ENCODE measurements around the gene PIEZO2. TPM values are rescaled to one million over a fixed set of nuclear protein-coding genes. Genes with fewer than 3 reads are reported as not detected.

Gene PIEZO2
- total and polyA plus RNA-seq, 2 donors (not counting 1 experiment from before 2014, with no cell fraction given), result not detected

DNA sequence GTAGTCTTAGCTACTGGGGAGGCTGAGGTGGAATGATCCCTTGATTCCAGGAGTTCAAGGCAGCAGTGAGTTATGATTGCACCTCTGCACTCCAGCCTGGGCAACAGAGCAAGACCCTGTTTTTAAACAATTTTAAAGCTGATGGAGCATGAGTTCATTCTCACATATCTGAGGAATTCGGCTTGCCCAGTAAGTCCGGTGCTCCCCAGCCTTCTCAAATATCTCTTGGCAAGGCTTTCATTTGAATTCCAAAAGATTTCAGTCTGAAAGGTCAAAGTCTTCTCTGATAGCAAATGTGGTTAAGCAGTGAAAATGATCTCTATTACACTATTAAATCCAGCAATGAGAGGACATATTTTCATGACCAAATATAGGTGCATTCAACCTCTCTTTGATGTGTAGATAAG, 27.9 kb downstream of the PIEZO2 start:
- no peak for ATAC-seq (ENCODE audit: low read depth)
- no peaks in the 10 kb centered on the region for H3K9me3 ChIP-seq (ENCODE audit: control extremely low read depth in 1 of 3, control insufficient read depth in 2 of 3, insufficient read depth in 1 of 3, low read length in 2 of 3)
- no peaks in the 10 kb centered on the region for H3K27me3 ChIP-seq (replicated peaks in 1 of 4; ENCODE audit: control extremely low read depth in 1 of 4, control insufficient read depth in 3 of 4, insufficient read depth in 4 of 4, low read length in 3 of 4)
- H2AFZ ChIP-seq (ENCODE audit: insufficient read depth, low read depth, low read length, poor library complexity, severe bottlenecking), result no peak overlapping the region
- Mint-ChIP-seq H3K4me1 (no peaks in the 10 kb centered on the region), H3K27me3 (no peaks in the 10 kb centered on the region), H3K4me3 (no peak overlapping the region), H3K9me3 (ENCODE audit: insufficient read depth) (no peaks in the 10 kb centered on the region), H3K27ac (no peak overlapping the region)
- POLR2A ChIA-PET, result no interaction called here
- H3K4me2 ChIP-seq (replicated peaks; ENCODE audit: low read depth, low read length, poor library complexity, severe bottlenecking), result no peak overlapping the region
- intact Hi-C loops (cut with micrococcal nuclease), result no loop called here
- H3K4me3 ChIP-seq (ENCODE audit: control extremely low read depth in 1 of 5, extremely low read depth in 1 of 5, insufficient read depth in 1 of 5, low read depth in 2 of 5, low read length in 4 of 5), result no peak overlapping the region
- WGBS (ENCODE audit: insufficient coverage), result no CpG with 5 or more reads among the region's 2 CpGs
- no peak overlapping the region for H3K9ac ChIP-seq (ENCODE audit: low read length)
- no peak for TF ChIP-seq EZH2 (IDR thresholded peaks at IDR 0.05; ENCODE audit: borderline replicate concordance, insufficient read depth, low read depth, low read length, poor library complexity, severe bottlenecking)
- H3K4me1 ChIP-seq (ENCODE audit: control insufficient read depth in 2 of 2, insufficient read depth in 2 of 2, low read length in 2 of 2), result no peaks in the 10 kb centered on the region
- no peaks in the 10 kb centered on the region for H4K20me1 ChIP-seq (ENCODE audit: control insufficient read depth, insufficient read depth, low read length, poor library complexity, severe bottlenecking)
- H3K27ac ChIP-seq (ENCODE audit: low read length in 2 of 2), result no peak overlapping the region
- no peak for DNase-seq
- no peaks in the 10 kb centered on the region for H3K36me3 ChIP-seq (replicated peaks in 1 of 2; ENCODE audit: control extremely low read depth in 1 of 2, control insufficient read depth in 1 of 2, extremely low read depth in 1 of 2, insufficient read depth in 2 of 2, low read length in 1 of 2)
- CTCF ChIA-PET, result no interaction called here
- H3K79me2 ChIP-seq (ENCODE audit: control insufficient read depth, insufficient read depth, low read length), result no peaks in the 10 kb centered on the region

DNA sequence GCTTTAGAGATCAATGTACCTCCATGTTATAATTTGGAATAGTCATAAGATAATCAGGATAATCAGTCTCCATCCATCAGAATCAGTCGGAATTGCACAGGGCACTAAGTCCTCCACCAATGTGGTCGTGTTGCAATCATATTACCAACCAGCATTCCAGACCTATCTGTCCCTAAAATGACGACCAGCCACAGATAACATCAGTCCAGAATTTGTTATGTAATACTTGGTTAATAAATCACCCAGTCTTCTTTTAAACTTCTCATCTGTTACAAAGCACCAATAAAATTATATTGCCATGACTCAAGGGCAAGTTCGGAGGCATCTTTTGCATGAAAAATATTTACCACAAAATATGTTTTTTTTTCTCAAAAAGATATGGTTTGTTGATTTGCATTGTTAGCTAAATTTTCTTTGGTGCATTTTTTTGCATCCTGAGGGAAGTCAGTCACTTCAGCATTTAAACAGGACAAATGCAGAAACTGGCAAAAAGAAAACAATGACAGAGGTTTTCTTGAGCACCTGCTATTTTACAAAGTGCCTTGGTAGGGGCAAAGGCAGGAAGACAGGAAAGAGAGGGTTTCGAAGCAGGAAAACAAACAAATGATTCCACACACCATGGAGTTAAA, 29.3 kb downstream of the PIEZO2 start:
- Histone ChIP-seq H3K4me2 (replicated peaks; ENCODE audit: low read depth, low read length, poor library complexity, severe bottlenecking) (no peak overlapping the region), H3K4me1 (ENCODE audit: control insufficient read depth in 2 of 2, insufficient read depth in 2 of 2, low read length in 2 of 2) (no peaks in the 10 kb centered on the region), H3K27ac (ENCODE audit: low read length in 2 of 2) (no peak overlapping the region), H3K4me3 (ENCODE audit: control extremely low read depth in 1 of 5, extremely low read depth in 1 of 5, insufficient read depth in 1 of 5, low read depth in 2 of 5, low read length in 4 of 5) (no peak overlapping the region), H4K20me1 (ENCODE audit: control insufficient read depth, insufficient read depth, low read length, poor library complexity, severe bottlenecking) (no peaks in the 10 kb centered on the region), H3K9ac (ENCODE audit: low read length) (no peak overlapping the region), H3K27me3 (replicated peaks in 1 of 4; ENCODE audit: control extremely low read depth in 1 of 4, control insufficient read depth in 3 of 4, insufficient read depth in 4 of 4, low read length in 3 of 4) (no peaks in the 10 kb centered on the region), H3K9me3 (ENCODE audit: control extremely low read depth in 1 of 3, control insufficient read depth in 2 of 3, insufficient read depth in 1 of 3, low read length in 2 of 3) (no peaks in the 10 kb centered on the region), H3K79me2 (ENCODE audit: control insufficient read depth, insufficient read depth, low read length) (no peaks in the 10 kb centered on the region), H2AFZ (ENCODE audit: insufficient read depth, low read depth, low read length, poor library complexity, severe bottlenecking) (no peak overlapping the region), H3K36me3 (replicated peaks in 1 of 2; ENCODE audit: control extremely low read depth in 1 of 2, control insufficient read depth in 1 of 2, extremely low read depth in 1 of 2, insufficient read depth in 2 of 2, low read length in 1 of 2) (no peaks in the 10 kb centered on the region)
- intact Hi-C loops (cut with micrococcal nuclease), result no loop called here
- DNase-seq, result no peak
- TF ChIP-seq EZH2 (IDR thresholded peaks at IDR 0.05; ENCODE audit: borderline replicate concordance, insufficient read depth, low read depth, low read length, poor library complexity, severe bottlenecking), result no peak
- TF ChIP-seq, protein P1, sequence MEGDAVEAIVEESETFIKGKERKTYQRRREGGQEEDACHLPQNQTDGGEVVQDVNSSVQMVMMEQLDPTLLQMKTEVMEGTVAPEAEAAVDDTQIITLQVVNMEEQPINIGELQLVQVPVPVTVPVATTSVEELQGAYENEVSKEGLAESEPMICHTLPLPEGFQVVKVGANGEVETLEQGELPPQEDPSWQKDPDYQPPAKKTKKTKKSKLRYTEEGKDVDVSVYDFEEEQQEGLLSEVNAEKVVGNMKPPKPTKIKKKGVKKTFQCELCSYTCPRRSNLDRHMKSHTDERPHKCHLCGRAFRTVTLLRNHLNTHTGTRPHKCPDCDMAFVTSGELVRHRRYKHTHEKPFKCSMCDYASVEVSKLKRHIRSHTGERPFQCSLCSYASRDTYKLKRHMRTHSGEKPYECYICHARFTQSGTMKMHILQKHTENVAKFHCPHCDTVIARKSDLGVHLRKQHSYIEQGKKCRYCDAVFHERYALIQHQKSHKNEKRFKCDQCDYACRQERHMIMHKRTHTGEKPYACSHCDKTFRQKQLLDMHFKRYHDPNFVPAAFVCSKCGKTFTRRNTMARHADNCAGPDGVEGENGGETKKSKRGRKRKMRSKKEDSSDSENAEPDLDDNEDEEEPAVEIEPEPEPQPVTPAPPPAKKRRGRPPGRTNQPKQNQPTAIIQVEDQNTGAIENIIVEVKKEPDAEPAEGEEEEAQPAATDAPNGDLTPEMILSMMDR (IDR thresholded peaks at IDR 0.05), result no peak
- Mint-ChIP-seq H3K4me1 (no peaks in the 10 kb centered on the region), H3K9me3 (ENCODE audit: insufficient read depth) (no peaks in the 10 kb centered on the region), H3K4me3 (no peak overlapping the region), H3K27ac (no peak overlapping the region), H3K27me3 (no peaks in the 10 kb centered on the region)
- ChIA-PET CTCF (no interaction called here), POLR2A (no interaction called here)
- ATAC-seq (ENCODE audit: low read depth), result no peak
- no CpG with 5 or more reads among the region's 5 CpGs for WGBS (ENCODE audit: insufficient coverage)

Measured in B cell (primary cell).